HG03025 (cell line): ENCODE data around the gene GATA5.

Source experiments
- ATAC-seq: cut with Tn5 transposase; IDR thresholded peaks from one replicate; pipeline ENCODE4 v1.9.1; 2021; ENCODE audit warnings: mild to moderate bottlenecking, moderate library complexity; ENCODE audit not compliant: unreplicated experiment, low FRiP score

GATA5 gene

DNA sequence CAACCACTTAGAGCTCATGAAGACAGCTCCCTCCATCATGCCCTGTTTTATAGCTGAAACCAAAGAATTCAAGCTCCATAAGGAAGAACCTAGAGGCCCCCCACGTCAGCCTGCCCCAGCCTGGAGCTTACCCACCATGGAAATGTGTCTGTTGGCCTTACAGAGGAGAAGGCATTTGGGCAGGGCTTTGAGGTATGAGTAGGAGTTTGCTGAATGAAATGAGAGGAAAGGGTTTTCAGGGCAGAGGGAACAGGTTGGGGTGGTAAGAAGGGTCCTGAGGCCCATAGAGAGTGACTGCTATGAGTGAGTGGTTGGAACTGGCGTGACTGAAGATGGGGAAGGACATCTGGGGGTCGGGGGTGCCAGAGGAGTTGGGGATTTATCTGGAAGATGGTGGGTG is 12.7 kb upstream of the GATA5 start:
- no peak for ATAC-seq

DNA sequence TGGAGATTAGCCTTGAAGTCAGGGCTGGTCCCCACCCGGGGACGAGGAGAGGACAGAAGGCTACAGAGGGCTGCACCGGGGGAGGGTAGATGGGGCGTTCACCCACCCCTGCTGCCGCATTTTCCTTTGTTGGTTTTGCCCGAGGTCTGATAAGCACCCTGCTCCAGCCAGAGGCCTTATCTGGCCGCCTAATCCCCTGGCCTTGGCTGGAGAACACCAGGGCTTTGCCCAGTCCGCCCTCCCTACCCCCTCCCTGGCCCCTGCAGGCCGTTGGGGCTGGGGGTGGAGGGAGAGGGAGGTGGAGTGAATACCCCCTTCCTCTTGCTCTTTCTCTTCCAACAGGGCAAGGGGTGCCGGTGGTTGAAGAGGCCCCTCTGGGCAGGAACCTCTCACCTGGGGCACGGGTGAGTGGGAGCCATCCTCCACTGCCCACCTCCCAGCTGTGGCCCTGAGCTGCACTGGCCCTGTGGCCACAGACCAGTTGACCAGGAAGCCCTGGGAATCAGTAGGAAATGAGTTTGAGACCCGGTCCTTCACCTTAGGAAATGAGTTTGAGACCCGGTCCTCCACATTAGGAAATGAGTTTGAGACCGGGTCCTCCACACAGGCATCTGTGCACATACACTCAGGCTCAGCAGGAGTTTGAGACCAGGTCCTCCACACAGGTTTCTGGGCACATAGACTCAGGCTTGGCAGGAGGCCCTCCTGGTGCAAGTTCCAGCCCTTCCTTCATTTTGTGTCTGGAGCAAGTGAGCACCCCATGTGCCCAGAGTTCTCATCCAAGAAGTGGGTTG is 12.0 kb upstream of the GATA5 start:
- ATAC-seq, result no peak

DNA sequence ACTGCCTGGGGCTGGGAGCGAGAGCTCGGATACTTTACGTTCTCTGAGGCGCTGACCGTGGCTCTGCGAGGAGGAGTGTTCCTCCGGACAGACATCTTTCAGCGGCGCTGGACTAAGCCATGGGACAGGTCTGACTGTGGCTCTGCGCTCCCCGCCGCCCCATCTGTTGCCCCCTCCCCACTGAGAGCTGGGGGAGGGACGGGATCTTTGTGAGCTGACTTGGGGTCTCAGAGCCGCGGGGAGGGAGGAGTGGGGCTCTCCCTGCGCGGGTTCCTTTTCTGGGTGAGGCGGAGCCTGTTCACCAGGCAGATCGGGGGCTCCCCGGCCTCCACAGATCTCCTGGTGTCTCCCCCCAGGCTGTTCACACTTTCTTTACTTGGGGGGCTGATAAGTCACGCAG is 11.3 kb upstream of the GATA5 start:
- ATAC-seq, result no peak

DNA sequence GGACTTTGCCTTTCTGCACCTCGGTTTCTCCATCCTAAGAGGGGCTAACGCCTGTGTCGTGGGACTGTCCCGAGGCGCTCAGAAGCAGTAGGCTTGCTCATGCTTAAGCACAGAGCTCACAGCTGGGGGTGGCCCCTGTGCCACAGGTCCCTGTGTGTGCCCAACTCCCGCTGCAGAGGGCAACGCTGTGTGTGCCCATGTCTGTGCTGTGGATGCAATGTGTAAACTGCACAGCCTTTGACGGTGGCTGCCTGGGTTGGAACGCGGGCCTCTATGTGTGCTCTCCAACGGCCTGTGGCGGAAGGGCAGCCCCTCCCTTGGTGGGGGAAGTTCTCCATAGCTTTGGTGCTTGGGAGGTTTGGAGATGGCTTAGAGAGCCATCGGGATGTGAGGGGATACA is 10.7 kb upstream of the GATA5 start:
- ATAC-seq, result no peak

DNA sequence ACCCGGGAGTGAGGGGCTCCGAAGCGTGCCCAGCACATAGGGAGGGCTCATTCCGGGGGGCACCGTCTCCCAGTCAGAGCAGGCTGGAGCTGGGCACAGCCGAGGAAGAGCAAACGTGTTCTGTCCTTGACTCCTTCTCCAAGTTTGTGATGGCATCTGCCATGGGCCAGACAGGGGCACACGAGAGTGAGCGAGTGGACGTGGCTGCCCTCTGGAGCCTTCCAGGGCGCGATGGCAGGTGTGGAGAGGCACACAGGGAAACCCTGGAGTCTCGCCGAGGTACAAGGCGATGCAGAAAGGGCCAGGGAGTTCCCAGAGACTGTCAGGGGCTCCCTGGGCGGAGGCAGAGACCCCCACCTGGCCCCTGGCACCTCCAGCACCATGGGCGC is 9.9 kb upstream of the GATA5 start:
- ATAC-seq, result no peak

DNA sequence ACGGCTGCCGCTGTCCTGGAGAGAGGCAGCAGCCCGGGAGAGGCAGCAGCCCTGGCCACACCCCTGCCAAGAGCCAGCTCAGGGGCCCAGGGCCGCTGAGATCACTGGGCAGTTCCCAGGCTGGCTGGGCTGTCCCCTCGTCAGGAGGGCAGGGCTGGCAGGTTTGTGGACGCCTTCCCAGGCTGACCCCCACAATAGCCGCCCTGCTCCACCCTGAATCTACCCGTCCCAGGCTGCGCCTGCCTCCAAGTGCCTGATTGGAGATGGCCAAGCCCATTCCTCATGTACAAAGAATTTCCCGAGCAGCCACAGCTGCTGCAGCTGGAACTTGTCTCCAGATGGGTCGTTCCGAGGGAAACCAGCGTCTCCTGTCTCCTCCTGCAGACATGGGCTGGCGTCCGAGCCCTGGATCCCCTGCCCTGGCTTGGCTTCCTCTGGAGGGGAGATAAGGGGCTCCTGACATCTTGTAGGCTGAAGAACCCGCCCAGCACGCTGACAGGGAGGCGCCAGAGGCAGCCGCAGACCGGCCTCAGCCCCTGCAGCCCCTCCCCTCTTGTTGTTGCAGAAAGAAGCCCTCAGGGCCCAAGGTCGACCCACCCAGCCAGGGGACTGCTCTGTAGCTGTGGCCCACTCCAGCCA is 9.4 kb upstream of the GATA5 start:
- no peak for ATAC-seq

DNA sequence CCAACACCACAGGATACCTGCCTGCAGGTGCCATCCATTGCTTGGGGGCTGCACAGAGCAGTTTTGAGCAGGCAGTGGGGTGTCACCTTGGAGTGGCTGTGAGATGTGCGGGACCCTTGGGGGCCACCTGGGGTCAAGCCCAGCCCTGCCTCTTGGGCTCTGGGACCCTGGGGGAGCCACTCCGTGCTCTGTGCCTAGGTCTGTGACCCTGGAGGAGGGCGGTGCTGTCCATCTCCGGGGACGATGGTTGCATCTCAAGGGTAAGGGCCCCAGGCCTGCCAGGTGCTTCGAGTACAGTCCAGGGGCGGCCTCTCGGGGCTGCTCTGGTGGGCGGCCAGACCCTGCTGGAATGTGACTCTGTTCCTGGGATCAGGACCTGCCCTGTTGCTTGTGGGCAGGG is 8.7 kb upstream of the GATA5 start:
- ATAC-seq, result no peak

DNA sequence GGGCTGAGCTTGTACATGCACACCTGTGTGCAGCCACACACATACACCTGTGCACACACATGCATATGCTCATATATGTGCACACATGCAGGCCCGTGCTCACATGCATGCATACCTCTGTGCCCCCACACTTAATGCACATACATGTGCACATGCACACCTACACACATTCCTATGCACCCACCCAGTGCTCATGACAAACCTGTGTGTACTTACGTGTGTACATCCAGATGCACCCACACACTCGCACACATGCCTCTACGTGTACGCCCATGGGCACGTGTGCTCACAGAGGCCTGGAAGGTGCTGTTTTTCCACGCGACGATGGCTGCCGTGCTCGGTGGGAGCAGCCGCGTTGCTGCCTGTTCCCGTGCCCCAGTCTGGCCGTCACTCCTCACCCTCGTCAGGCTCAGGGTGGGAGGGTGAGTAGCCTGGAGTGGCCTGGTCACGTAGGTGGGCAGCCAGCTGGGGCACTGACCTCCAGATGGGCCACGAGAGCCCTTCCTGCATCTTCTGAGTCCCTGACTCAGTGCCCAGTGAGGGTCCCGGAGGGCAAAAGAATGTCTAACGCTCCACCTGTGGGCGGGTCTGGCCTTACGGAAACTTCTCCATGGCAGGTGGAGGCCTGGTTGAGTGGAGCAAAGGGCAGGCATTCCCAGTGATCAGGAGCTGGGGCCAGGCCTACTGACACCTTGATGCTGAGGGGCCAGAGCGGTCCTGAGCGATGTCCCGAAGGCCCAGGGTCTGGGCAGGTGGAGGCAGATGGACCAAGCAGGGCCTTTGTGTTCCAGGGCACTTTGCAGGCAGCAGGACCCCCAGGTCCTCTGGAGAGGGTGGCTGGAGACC is 8.0 kb upstream of the GATA5 start:
- ATAC-seq, result no peak

DNA sequence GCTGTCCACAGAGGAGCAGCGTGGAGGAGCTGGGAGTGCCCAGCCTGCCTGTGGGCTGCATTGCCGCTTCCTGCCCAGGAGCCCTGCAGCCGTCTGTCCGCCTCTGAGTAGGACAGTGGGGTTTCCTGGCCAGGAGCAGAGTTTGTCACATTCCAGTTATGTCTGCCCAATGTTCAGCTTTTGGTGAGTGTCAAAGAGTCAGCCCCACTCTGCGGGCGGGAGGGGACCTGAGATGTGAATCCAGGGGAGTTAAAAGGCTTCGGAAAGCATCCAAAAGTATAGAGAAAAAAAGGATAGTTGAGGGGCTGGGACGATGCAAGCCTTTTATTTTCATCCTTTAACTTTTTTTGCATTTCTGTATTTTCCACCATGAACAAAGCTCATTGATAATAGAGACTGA is 7.2 kb upstream of the GATA5 start:
- no peak for ATAC-seq

DNA sequence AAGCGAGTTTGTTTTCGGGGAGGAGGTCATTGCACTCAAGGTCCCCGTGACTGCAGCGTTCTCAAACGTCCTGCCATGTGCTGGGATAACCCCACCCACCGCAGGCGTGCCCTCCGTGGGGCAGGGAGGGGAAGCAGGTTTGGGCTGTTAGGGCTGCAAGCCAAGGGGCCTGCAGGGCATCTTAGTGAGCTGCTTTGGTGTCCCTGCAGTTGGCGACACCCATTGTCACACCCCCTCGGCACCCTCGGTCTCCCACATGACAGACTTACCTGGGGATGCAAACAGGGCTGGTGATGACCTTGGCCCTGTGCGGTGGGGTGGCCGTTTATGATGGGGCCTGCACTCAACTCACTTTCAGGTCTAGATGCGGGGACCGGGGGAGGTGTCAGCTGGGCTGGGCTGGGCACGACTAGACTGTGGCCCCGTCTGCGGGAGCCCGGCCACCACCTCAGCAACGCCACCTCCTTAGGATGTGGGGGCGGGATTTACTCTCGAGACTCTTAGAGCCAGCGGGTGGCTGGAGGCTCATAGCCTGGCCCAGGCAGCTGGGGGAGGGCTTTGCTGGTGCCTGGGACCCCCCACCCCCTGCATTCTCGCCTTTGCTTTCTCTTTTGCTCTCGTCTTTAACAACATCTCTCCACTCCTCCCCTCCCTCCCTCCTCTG is 6.5 kb upstream of the GATA5 start:
- ATAC-seq, result no peak

DNA sequence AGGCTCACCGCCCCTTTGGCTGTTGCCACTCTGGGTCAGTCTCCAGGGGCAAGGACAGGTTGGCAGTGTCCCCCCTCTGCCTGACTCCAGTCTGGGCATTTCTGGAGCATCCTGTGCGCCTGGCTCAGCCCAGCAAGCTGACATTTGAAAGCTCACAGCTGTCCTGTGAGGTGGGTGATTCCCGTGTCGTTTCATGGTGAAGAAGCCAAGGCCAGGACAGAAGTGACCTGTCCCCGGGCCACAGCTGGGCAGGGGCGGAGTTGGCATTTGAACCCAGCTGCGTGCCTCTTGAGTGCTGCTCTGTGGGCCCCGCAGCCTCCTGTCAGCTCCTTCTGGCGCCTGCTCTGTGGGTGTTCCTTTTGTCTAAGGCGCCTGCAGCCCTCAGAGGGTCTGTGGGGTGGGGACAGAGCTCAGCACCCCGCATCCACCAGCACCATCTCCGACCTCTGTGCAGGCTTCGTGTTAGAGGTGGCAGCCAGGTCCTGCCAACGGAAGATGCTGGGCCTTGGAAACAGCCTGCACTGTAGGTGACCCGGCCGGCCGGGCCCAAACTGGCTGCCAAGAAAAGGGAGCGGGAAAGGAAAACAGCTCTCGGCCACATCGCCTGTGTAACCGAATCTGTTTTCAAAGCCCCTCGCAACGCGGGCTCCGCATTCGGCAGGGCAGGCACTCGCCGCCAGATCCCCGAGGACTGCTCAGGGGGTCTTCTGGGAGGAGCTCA is 5.8 kb upstream of the GATA5 start:
- ATAC-seq, result no peak

DNA sequence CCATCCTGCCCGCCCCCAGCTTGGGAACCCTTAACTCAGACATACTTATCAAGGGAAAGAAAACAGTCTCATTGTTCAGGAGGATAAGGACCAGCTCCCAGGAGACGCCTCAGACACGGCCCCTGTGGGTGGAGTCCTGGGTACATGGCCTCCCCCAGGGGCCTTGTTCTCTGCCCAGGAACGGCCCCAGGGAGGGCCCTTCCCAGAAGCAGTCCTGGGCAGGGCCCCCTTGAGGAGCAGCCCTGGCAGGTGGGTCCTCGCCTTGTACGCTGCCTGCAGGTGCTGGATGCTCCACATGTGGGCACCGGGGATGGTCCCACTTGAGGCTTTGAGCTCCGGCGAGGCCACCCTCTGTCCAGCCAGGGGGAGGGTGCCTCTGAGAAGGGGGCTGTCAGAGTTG is 4.5 kb upstream of the GATA5 start:
- ATAC-seq, result no peak

DNA sequence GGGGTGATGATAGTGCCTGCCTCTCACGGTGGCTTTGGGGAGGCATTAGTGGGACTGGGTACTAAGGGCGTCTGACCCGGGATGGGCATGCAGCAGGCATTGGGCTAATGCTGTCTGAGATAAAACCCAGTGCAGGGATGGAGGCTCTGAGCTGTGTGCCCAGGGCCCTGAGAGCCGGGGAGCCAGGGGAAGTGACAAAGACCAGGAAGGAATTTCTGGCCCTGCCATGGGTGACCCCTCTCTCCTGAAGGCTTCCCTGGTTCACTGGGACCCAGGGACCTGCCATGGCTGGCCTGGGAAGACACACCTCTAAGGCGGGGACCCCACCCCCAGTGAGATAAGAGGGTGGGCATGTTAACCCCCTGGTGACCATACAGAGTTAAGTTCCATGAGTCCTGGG is 3.9 kb upstream of the GATA5 start:
- ATAC-seq, result no peak

DNA sequence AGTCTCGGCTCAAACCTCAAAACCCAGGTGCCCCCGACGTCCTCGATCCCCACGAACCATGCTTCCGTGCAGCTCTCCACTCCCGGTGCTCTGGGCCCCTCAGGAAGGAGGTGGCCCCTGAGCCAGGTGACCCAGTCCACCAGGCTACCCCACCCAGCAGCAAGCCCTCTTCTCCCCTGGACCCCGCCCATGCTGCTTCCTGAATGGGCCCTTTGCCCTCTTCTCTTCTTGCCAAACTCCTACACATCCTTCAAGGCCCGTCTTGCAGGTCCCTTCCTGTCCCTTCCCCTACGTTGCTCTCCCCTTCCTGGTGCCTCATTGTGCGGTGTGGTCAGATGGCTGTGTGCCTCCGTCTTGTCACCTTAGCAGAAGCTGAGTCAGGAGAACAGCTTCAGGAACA is 3.4 kb upstream of the GATA5 start:
- ATAC-seq, result no peak

DNA sequence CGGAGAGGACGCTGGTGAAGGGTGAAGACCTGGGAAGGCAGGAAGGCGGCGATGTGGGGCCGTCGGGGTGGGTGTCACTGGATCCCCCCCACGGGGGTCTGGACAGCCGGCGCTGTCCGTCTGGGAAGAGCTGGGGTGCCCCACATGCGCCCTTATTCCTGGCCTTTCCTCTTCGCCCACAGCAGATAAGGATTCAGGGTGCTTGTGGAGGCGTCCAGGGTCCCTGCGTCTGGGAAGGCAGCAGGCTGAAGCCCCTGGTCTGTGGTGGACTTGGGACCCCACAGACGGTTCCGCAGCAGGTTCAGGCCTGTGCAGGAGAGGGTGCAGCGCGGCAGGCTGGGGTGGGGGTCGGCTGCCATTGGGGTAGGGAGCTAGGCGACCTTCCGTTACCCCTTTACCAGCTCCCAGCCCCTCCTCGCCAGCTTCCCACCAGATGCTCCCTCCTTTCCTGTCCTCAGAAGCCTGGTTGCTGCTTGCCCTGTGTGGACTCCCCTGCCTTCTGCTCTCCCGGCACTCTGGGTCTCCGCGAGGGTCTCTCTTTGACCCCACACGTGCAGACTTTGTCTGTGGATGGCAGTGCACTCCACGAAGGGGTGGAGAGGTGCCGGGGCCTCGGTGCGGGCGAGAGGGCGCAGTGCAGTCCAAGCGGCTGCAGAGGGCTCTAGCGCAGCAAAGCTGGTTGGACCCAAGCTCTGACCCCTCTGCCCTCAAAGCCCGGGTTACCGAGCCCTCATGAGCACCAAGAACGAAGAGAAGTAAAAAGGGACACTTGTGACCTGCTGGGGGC is 2.1 kb upstream of the GATA5 start:
- no peak for ATAC-seq

DNA sequence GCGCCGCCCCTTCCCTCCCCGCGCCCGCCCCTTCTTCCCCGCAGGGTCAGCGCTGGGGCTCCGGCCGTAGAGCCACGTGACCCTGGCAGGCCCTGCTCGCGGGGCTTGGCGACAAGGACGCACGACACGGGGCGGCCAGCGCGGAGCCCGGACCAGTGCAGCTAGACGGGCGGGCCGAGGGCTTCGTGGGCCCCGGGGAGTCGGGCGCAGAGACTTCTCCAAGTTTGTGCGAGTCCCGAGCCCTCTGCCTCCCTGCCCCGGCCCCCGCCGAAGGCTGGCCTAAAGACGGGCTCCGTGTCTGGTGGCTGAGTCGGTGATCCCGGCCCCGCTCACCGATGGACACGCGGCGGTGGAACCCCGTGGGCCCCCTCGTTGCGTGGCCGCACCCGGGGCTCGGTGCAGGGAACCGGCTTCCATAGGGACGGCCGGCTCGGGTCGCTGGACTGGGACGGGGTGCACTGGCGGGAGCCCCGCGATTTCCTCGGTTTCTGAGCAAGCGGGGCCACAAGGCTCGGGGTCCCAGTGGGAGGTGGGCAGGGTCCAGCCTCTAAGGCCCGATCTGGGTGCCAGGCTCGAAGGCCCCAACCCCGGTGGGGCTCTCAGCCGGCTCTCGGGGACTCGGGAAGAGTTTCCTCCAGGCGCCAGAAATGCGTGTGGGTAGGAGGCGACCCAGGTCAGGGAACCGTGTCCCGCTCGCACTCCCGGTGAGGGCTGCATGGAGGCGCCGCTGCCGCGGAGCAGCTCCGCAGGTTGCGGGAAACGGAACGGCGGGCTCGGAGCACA is 452 bp upstream of the GATA5 start:
- ATAC-seq, result no peak

DNA sequence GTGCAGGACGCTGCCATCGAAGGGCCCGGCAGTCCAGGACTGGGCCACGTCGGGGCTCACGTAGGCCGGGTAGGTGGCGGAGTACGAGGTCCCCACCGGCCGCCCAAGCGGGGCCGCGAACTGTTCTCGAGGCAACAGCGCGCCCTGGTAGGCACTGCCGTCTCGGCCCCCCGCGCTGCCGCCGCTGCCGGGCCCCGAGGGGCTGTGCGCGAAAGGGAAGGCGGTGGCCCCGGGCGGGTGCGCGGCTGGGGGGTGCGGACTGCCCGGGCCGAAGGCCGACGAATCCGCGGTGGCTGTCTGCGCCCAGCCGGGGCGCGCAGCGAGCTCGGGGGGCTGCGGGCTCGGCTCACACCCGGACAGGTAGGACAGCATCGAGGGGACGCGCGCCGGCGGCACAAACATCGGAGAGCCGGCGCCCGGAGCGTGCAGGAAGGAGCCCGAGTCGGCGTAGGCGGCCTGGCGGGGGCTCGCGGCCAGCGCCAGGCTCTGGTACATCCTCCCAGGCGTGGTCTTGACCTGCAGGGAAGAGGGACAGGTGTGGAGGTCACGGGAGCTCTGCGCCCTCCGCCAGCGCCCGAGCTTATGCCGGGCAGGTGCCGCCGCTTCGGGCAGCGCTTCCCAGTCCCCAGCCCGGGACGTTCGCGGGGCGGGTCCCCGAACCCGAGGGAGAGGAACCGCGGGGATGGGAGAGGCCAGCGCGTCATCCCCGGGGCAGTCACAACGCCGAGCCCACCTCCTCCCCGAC is 596 bp downstream of the GATA5 start:
- ATAC-seq, result no peak

DNA sequence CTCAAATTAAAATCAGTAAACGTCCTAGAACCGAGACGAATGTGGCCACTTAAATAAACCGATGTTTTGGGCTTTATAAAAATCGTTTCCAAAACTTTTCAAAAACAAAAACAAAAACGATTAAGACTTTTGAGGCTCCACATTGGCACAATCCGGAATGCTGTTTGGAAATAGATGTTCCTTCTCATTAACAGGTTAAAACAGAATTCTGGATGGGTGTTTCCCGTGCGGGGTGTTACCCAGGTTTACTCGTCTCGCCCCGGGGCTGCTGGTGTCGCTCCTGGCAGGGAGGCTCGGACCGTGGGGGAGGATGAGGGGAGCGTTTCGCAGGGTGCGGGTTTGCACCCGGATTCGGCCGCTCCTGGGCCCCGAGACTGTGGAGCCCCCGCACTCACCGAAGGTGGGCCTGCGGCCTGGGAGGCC is 1.2 kb downstream of the GATA5 start:
- no peak for ATAC-seq
